Keratinocyte (primary cell): ENCODE measurements around the gene TRPV5.

ENCODE experiments used
- EZH2 ChIP-seq: IDR thresholded peaks from one replicate; pipeline ENCODE4 v1.6.1; 2012; ENCODE audit warnings: inconsistent platforms, mild to moderate bottlenecking, low read length, moderate library complexity
- TF ChIP-seq, protein P1 (sequence below), 3 experiments: IDR thresholded peaks in 1 of 3; conservative IDR thresholded peaks in 1 of 3; optimal IDR thresholded peaks in 1 of 3; 2 replicates in 2 of 3; 3 replicates in 1 of 3; pipeline versions ENCODE3 to v1.5.1; 2011; ENCODE audit warnings: low read length in 3 of 3, mild to moderate bottlenecking in 3 of 3, moderate library complexity in 2 of 3, control low read depth in 1 of 3, inconsistent platforms in 1 of 3; ENCODE audit not compliant: insufficient read depth in 2 of 3; ENCODE audit errors: extremely low read depth in 1 of 3

GRCh38 chr7:142882338-142882678 lies 51.2 kb downstream of the TRPV5 start:
- TF ChIP-seq, protein P1, sequence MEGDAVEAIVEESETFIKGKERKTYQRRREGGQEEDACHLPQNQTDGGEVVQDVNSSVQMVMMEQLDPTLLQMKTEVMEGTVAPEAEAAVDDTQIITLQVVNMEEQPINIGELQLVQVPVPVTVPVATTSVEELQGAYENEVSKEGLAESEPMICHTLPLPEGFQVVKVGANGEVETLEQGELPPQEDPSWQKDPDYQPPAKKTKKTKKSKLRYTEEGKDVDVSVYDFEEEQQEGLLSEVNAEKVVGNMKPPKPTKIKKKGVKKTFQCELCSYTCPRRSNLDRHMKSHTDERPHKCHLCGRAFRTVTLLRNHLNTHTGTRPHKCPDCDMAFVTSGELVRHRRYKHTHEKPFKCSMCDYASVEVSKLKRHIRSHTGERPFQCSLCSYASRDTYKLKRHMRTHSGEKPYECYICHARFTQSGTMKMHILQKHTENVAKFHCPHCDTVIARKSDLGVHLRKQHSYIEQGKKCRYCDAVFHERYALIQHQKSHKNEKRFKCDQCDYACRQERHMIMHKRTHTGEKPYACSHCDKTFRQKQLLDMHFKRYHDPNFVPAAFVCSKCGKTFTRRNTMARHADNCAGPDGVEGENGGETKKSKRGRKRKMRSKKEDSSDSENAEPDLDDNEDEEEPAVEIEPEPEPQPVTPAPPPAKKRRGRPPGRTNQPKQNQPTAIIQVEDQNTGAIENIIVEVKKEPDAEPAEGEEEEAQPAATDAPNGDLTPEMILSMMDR (optimal IDR thresholded peaks at IDR 0.05 in 1 of 3, IDR thresholded peaks at IDR 0.05 in 1 of 3, conservative IDR thresholded peaks at IDR 0.05 in 1 of 3; ENCODE audit: extremely low read depth in 1 of 3, insufficient read depth in 2 of 3, low read length in 3 of 3): no peak
- no peak for TF ChIP-seq EZH2
